Suprapubic skin (tissue), 4 donors: ENCODE measurements around the gene C16orf95. TPM values are rescaled to one million over a fixed set of nuclear protein-coding genes. Genes with fewer than 3 reads are reported as not detected.

Experiments used
- DNase-seq, 2 donors: peaks; one replicate each; pipeline ENCODE4 v3.0.0-alpha.2; 2019; ENCODE audit warnings: low spot score in 2 of 2
- H3K27ac ChIP-seq: fragments of 200-600 bp; sonication (generic); one replicate; pipeline ENCODE4 v1.5.1; 2019
- H3K27me3 ChIP-seq: fragments of 200-600 bp; sonication (generic); one replicate; pipeline ENCODE4 v1.5.1; 2019
- H3K36me3 ChIP-seq: fragments of 200-600 bp; sonication (generic); one replicate; pipeline ENCODE4 v1.5.1; 2019
- H3K4me1 ChIP-seq: fragments of 200-600 bp; sonication (generic); one replicate; pipeline ENCODE4 v1.5.1; 2019
- H3K4me3 ChIP-seq: fragments of 200-600 bp; sonication (generic); one replicate; pipeline ENCODE4 v1.5.1; 2019; ENCODE audit warnings: mild to moderate bottlenecking
- H3K9me3 ChIP-seq: fragments of 200-600 bp; sonication (generic); one replicate; pipeline ENCODE4 v1.5.1; 2019
- EP300 ChIP-seq: sonication (generic); formaldehyde crosslinking; IDR thresholded peaks from one replicate; pipeline ENCODE4 v1.6.1; 2017; ENCODE audit warnings: antibody characterized with exemption
- POLR2A ChIP-seq, 2 donors: fragments of 450-650 bp; IDR thresholded peaks; one replicate each; pipeline ENCODE4 v1.6.1; 2017; ENCODE audit warnings: antibody characterized with exemption in 2 of 2, mild to moderate bottlenecking in 2 of 2, moderate library complexity in 2 of 2
- POLR2AphosphoS5 ChIP-seq, 3 donors: sonication (generic); formaldehyde crosslinking; IDR thresholded peaks; one replicate each; pipeline ENCODE4 v1.6.1; 2017; ENCODE audit warnings: antibody characterized with exemption in 3 of 3
- WGBS: methylation state at CpG from one replicate; pipeline ENCODE4 v1.1.5; 2018; 5-methylcytosine and 5-hydroxymethylcytosine counted together
- total RNA-seq, 4 donors: library from RNA; depleted of rRNA; stranded (reverse); fragments of >200 nt; gene quantifications; one replicate each; pipeline ENCODE4 v1.1.0, GENCODE V29; 2016
- TF ChIP-seq, protein P1 (sequence below), 2 donors: fragments of 200-600 bp in 1 of 2; fragments of 450-650 bp in 1 of 2; sonication (generic) in 1 of 2; IDR thresholded peaks; one replicate each; pipeline ENCODE4 v1.5.1; 2016 to 2019; ENCODE audit warnings: antibody characterized with exemption in 2 of 2, mild to moderate bottlenecking in 1 of 2, moderate library complexity in 1 of 2

Gene C16orf95
- total RNA-seq, 4 donors from 2014 or later, result 17.5 TPM; not detected in 3

DNA sequence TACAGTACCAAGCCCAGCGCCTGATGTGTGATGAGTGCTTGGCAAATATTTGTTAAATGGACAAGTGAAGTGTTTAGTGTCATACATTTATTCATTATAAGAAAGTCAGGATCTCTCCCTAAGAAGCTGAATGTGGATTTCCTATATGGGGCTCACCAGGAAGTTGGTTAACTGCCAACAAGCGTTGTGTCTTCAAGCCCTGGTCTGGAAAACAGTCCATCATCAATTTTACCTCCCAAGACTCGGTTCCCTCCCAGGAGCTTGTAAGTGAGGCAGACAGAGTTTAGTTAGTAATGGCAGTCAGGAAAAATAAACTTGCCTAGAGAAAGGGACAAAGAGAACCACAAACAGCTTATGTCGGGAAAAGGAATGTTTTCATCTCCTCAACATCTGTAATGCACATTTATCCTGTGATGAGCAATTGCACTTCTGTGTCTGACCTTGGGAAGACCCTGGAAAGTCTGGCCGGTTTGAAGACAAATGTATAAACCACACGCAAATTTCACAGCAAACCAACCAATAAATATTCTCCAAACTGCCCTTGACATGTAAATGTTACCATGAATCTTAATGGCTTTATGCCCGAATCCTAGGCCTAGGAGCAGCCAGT is 28.3 kb downstream of the C16orf95 start:
- Histone ChIP-seq H3K9me3 (peaks cover 3% of the 10 kb centered on the region), H3K36me3 (no peaks in the 10 kb centered on the region), H3K27me3 (no peaks in the 10 kb centered on the region), H3K27ac (no peak overlapping the region), H3K4me1 (no peaks in the 10 kb centered on the region), H3K4me3 (no peak overlapping the region)
- TF ChIP-seq, protein P1, sequence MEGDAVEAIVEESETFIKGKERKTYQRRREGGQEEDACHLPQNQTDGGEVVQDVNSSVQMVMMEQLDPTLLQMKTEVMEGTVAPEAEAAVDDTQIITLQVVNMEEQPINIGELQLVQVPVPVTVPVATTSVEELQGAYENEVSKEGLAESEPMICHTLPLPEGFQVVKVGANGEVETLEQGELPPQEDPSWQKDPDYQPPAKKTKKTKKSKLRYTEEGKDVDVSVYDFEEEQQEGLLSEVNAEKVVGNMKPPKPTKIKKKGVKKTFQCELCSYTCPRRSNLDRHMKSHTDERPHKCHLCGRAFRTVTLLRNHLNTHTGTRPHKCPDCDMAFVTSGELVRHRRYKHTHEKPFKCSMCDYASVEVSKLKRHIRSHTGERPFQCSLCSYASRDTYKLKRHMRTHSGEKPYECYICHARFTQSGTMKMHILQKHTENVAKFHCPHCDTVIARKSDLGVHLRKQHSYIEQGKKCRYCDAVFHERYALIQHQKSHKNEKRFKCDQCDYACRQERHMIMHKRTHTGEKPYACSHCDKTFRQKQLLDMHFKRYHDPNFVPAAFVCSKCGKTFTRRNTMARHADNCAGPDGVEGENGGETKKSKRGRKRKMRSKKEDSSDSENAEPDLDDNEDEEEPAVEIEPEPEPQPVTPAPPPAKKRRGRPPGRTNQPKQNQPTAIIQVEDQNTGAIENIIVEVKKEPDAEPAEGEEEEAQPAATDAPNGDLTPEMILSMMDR (IDR thresholded peaks at IDR 0.05), result no peak
- TF ChIP-seq POLR2A (IDR thresholded peaks at IDR 0.05), result no peak
- no peak for TF ChIP-seq EP300
- TF ChIP-seq POLR2AphosphoS5 (IDR thresholded peaks at IDR 0.05), result no peak
- DNase-seq, result no peak
- 71% methylated on average over 7 of the region's 7 CpGs for WGBS

GRCh38 chr16:87286839-87287626 is 30.2 kb downstream of the C16orf95 start:
- no peaks in the 10 kb centered on the region for H3K27me3 ChIP-seq
- H3K27ac ChIP-seq, result no peak overlapping the region
- WGBS, result 72% methylated on average over 8 of the region's 8 CpGs
- H3K9me3 ChIP-seq, result peaks cover 3% of the 10 kb centered on the region
- DNase-seq, result no peak
- H3K36me3 ChIP-seq, result no peaks in the 10 kb centered on the region
- no peak overlapping the region for H3K4me3 ChIP-seq
- no peaks in the 10 kb centered on the region for H3K4me1 ChIP-seq
- TF ChIP-seq POLR2A (IDR thresholded peaks at IDR 0.05) (no peak), POLR2AphosphoS5 (IDR thresholded peaks at IDR 0.05) (no peak), EP300 (no peak)
- TF ChIP-seq, protein P1 (IDR thresholded peaks at IDR 0.05), result no peak

DNA sequence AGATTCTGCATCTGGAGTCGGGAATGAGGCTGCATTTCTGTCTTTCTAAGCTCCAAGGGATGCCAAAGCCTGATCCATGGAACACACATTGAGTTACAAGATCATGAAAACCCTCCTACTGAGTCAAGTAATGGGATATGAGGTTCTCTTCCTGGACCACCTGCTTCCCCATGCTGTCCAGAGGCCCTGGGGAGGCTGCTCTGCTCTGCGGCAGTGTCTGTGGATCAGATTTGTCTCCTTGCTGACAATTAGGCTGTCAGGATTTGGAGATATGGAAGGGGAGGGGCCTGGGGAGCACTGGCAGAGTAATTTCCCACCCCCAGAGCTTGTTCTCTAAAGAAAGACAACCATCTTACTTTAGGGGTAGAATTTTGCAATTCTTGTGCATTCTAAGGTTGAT is 33.0 kb downstream of the C16orf95 start:
- no peaks in the 10 kb centered on the region for H3K27me3 ChIP-seq
- H3K4me3 ChIP-seq, result no peak overlapping the region
- no peaks in the 10 kb centered on the region for H3K36me3 ChIP-seq
- 86% methylated on average over 2 of the region's 2 CpGs for WGBS
- H3K9me3 ChIP-seq, result peaks cover 3% of the 10 kb centered on the region
- no peak for DNase-seq
- no peaks in the 10 kb centered on the region for H3K4me1 ChIP-seq
- TF ChIP-seq, protein P1 (IDR thresholded peaks at IDR 0.05), result no peak
- TF ChIP-seq POLR2AphosphoS5 (IDR thresholded peaks at IDR 0.05) (no peak), POLR2A (IDR thresholded peaks at IDR 0.05) (no peak), EP300 (no peak)
- no peak overlapping the region for H3K27ac ChIP-seq

- H3K4me3 ChIP-seq, result no peak overlapping the region
- H3K27me3 ChIP-seq, result peaks cover 5% of the 10 kb centered on the region
- H3K27ac ChIP-seq, result no peak overlapping the region
- 79% methylated on average over 18 of the region's 18 CpGs for WGBS
- H3K9me3 ChIP-seq, result no peaks in the 10 kb centered on the region
- TF ChIP-seq, protein P1 (IDR thresholded peaks at IDR 0.05), result no peak
- TF ChIP-seq POLR2AphosphoS5 (IDR thresholded peaks at IDR 0.05) (no peak), EP300 (no peak), POLR2A (IDR thresholded peaks at IDR 0.05) (no peak)
- DNase-seq, result no peak
- no peaks in the 10 kb centered on the region for H3K36me3 ChIP-seq
- peaks cover 13% of the 10 kb centered on the region for H3K4me1 ChIP-seq
Observed at GRCh38 chr16:87279094-87279658, 38.0 kb downstream of the C16orf95 start.
